SK-MEL-5 (cell line): Measurements from ENCODE around the gene ZNF236. TPM values are rescaled to one million over a fixed set of nuclear protein-coding genes. Genes with fewer than 3 reads are reported as not detected.
A peak's percentile ranks its signal among the peaks of the same experiment; 100 is the strongest.

Source experiments
- DNase-seq: peaks from one replicate; pipeline ENCODE4 v3.0.0-alpha.2; 2016; ENCODE audit warnings: low read depth, low spot score
- in situ Hi-C: cut with HindIII; loops from 2 replicates; pipeline ENCODE4 v1.10.0; 2016; ENCODE audit warnings: low sequenced_read_pairs, high pct_unique_total_duplicates, low pct_unique_long_range_greater_than_20kb
- total RNA-seq: library from RNA; depleted of rRNA; stranded (reverse); fragments of >200 nt; shearing (Covaris generic); gene quantifications from 2 replicates; pipeline ENCODE4 v1.2.3, GENCODE V29; 2014

ZNF236 gene
- total RNA-seq, 1 experiment from 2014 or later, result 7.5 TPM

DNA sequence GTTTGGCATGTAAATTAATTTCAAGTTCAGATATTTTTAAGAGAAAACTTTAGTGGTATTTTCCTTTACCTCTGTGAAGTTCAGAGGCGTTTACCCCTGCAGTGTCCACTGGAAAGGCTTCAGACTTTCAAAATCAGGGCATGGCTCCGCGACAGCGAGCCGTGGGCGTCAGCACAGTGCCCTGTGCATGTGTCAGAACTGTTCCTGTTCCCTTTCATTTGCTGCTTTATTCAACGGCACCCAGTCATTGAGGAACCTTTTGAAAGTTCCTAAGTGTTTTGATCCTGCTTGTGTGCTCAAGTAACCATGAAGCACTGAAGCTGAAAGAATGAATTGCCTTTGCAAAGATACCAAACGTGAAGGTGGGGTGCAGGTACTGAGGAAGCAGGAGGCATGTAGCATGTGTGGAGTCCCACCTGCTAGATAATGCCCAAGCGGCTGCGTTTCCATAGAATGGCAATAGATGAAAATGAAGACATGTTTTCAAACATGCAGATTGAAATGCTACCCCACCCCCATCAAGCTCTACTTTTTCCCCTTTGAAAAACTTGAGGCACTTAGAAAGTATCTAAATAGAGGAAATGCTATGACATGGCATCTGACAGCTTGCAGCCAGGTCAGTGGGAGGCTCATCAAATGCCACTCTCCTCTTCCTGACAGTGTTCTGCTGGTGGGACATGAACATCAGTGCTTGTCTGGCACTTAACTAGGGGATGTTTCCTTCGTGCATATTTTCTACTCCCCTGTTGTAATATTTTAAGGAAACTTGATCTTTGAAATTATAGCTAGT is 148.6 kb downstream of the ZNF236 start:
- in situ Hi-C loops, result no loop called here
- no peak for DNase-seq

DNA sequence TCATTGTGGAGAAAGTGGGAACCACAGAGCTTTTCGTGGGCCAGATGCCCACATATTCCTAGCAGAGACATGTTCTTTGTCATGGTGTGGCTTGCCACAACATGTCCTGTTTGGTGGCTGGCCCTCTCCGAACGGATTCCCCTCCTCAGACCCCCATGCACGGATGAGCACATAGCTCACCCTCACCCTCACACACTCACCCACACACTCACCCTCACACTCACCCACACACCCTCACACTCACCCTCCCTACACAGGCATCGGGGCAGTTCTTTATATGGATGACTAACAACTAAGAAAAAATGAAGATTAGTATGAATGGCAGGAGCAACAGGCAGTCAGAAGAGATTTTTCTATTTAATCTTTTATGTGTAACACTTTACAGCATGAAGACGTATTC is 149.9 kb downstream of the ZNF236 start:
- no peak for DNase-seq
- in situ Hi-C loops, result no loop called here

GRCh38 chr18:76972846-76973519 is 150.6 kb downstream of the ZNF236 start:
- no peak for DNase-seq
- in situ Hi-C loops, result no loop called here

- in situ Hi-C loops, result no loop called here
- no peak for DNase-seq
Observed at GRCh38 chr18:76973520-76974266, 151.3 kb downstream of the ZNF236 start.

- in situ Hi-C loops, result no loop called here
- DNase-seq, result no peak
Observed at GRCh38 chr18:76974386-76974785, 152.0 kb downstream of the ZNF236 start.

DNA sequence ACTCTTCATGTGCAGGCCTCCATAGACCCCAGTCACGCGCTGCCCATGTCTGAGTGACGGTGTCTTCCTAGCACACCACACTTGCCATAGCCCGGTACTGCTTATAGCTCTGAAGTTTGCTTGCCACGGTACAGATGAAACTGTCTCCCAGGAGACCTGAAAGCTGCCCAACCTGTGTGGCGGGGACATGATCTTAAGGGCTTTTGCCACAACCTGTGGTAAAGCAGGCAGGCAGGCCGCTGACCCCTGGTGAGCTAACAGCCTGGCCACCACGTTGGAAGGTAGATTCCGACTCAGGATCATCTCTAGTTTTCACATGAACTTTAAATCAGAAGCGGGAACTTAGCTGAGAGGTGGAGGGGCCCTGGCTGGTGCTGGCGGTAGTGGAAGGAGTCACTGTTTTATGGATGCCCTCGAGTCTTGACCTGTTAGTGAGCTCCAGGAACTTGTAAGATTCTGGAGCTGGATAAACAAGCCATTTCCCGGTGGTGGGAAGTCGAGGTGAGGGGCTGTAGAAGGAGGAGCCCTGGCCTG is 153.3 kb downstream of the ZNF236 start:
- in situ Hi-C loops, result no loop called here
- no peak for DNase-seq

DNA sequence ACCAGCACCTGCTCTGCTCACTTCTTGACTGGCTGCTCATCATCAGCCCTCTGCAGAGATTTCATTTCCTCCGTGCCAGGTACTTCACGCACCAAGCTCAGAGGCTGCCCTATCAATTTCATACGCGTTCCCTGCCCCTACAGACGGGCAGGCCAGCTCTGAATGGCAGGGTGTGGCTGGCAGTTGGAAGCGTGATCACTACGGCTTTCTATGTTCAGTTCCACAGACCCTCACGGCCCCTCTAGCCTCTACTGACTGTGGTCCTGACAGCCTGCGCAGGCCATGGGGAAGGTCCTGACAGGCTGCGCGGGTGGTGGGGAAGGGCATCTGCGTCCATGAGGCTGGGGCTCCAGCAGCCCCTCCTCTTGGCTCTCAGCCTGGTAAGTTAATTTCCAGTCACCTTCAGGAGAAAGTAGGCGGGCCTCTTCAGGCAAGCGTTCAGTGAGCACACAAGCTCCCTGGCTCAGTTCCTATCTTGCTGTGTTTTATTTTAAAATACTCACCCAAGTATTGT is 154.8 kb downstream of the ZNF236 start:
- no peak for DNase-seq
- in situ Hi-C loops, result no loop called here

DNA sequence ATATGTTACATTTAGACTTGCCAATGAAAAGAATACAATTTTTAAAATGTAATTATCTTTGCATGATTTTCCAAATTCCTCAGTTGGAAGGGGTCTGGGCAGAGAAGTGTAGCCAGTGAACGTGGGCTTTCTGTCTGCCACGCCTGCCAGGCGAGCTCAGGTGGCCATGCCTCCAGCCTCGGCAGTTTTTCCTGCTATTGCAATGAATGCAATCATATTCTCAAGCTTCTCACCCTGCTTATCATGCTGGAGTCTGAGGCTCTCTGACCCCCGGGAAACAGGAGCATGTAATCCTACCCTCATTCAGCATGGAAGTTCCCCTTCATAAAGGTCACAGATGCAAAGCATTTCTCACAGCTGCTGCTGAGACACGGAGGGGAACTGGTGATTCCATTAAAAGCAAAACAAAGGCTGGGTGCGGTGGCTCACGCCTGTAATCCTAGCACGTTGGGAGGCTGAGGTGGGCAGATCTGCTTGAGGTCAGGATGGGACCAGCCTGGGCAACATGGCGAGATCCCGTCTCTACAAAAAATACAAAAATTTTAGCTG is 155.4 kb downstream of the ZNF236 start:
- DNase-seq, result no peak
- in situ Hi-C loops, result no loop called here

GRCh38 chr18:76978616-76979015 is 156.3 kb downstream of the ZNF236 start:
- in situ Hi-C loops, result no loop called here
- DNase-seq, result no peak

- DNase-seq, result no peak
- in situ Hi-C loops, result no loop called here
Observed at GRCh38 chr18:76979111-76979751, 156.9 kb downstream of the ZNF236 start.

- no peak for DNase-seq
Observed at GRCh38 chr18:76979906-76980305, 157.5 kb downstream of the ZNF236 start.

DNA sequence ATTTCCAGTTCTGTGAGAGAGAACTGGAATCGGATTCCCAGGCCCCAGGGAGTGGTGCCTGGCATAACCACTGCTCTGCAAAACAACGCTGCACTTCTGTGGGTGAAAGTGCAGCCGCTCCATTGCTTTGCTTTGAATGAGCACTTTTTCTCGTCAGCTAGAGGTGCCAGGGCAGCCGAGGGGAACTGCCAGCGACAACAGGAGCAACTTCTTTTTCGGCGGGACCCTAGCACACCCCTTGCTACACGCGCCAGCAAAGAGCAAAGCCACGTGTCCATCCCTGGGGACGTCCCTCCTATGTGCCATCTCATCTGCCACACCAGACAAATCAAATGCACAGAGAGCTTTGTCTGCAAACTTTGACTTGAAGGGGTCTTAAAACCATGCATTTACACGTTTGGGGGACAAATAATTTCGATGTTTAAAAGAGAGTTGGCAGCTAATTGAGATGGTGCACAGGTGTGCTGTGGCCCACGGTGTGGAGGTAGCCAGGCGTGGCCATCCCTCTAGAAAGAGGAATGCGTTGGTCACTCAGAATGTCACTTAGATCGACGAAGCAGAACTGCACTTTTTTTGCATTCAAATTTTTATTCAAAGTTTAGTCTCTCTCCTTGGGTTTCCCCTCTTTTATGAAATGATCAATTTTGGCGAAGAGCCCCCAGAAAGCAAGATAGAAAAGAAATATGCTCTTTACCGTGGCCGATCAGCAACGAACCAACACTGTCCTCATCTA is 158.5 kb downstream of the ZNF236 start:
- in situ Hi-C loops, result no loop called here
- DNase-seq, result no peak

More at GRCh38 chr18:76979906-76980305, 157.5 kb downstream of the ZNF236 start:
- in situ Hi-C loops, result no loop called here

DNA sequence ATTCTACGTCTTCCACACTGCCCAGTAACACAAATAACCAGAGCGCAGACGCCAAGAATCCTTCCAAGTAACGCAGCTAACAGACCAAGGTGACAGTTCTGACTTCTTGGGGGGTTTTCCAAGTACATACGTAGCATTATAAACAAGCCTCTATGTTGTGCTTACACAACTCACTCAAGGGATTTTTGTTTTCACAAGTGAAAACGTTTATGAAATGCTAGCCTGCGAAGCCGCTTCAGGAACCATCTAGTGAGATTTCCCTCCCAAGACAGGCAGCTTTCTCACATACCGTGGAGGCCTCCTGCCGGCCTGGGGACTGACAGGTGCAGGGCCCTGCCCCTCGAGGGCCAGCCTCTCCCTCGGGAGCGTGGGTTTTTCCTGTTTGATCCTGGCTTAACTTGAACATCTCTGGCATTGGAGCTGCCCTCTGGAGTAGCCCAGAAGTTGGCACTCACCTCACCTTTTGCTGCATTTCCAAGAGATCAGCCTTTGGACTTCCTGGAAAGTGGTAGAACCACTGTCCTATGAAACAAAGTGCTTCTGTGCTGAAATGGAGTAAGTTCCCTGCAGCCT is 159.1 kb downstream of the ZNF236 start:
- DNase-seq, result no peak
- in situ Hi-C loops, result no loop called here

- in situ Hi-C loops, result no loop called here
Observed at GRCh38 chr18:76982038-76982437, 159.7 kb downstream of the ZNF236 start.

DNA sequence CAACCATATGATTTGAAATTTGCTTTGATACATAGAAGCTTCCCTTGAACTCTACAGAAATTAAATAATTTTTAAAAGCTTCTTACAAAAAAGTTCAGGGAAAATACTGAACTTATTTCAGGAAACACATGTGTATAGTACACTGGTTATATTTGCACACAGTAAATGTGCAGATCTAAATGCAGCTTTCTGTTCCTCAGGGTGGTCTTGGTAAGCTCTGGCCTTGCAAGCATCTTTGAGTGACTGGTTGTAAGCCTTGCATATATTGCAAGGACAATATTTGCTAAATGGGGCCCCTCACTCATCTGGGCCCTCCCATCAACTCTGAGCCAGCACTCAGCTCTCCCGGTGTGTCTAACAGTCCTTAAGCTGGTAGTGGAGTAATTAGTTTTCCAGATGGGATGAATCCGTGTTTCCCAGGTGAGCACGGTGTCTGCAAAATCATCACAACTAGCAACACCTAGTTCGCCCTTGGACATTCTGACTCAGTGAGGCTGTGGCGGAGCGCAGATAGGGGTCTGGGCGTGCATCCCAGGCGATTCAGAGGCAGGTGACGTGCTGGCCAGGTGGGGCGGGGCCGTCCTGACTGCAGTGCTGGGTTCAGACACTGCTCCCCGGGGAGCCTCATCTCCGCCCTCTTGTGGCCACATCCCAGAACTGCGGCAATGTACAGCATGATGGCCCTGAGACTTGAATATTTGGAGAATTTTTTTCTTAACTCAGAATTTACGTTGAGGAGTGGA is 160.7 kb downstream of the ZNF236 start:
- DNase-seq, result peak; percentile 82
- in situ Hi-C loops, result no loop called here

More at GRCh38 chr18:76982038-76982437, 159.7 kb downstream of the ZNF236 start:
- no peak for DNase-seq

DNA sequence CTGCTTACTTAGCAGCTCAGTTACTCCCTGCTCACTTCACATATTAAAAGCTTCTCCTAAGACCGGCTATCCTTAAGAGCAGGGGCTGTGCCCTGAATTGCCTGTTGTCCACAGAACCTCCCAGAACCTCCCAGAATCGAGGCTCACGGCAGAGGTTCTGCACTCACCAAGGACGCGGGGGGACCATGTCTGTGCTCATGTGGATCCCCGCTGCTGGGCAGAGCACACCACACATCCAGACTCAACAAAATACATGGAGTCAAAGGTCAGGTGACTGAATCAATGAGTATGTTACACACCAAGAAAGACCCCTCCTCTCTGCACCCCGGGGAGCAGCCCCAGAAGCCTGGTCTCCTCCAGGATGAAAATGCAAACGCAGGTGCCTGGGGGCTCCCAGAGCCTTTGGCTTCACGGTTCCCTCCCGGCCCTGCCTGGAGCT is 161.3 kb downstream of the ZNF236 start:
- DNase-seq, result no peak
- in situ Hi-C loops, result no loop called here
